NCI-H2171 (cell line): Measurements from ENCODE around the gene CAMKK2.
"Not testable (repeated sequence)": the region's sequence is repeated elsewhere in the genome, so short reads cannot be mapped to it uniquely, and the experiment has no call there.

Experiments used
- DNase-seq: peaks from one replicate; lab custom pipeline; 2025; lab: John Stamatoyannopoulos, UW

The CAMKK2 gene

DNA sequence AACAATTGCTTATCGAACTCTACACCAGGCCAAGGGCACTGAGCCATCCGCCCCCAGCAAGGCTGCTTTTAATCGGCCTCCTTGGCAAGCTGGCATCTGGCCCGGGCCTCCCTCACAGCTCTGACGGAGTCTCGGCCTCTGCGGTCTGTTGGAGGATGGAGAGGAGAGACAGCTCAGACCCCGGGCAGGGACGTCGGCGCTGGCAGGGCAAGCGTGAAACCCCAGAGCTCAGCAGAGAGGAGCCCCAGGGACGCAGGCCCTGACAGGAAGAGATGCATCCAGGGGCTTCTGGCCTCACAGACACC, 17.5 kb downstream of the CAMKK2 start:
- DNase-seq: no peak

DNA sequence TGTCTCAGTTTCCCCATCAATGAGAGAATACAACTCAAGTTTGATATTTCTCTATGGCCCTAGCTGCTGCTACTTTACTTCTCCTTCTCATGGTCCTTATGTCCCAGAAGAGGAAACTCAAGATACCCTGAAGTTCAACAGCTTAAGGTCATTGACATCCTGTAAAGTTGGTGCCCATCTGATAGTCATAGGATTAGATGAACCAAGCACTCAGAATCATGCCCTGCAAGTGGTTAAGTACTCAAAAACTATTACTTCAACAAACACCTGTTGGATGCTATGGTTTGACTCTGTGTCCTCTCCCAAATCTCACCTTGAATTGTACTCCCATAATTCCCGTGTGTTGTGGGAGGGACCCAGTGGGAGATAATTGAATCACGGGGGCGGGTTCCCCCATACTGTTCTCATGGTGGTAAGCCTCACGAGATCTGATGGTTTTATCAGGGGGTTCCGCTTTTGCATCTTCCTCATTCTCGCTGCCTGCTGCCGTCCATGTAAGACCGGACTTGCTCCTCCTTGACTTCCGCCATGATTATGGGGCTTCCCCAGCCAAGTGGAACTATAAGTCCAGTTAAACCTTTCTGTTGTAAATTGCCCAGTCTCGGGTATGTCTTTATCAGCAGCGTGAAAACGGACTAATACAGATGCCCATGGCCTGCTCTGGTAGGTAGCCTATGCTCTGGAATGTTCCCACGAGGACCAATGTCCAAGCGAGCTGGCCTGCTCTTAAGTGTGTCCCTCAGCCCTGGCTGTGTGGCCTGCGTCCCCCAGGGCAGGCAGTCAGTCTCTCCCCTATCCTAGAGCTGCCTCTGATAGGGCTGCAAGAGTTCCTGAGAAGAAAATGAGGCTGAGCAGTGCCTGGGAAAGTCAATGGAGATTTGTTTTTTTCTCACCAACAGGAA, 18.1 kb downstream of the CAMKK2 start:
- DNase-seq: no peak

DNA sequence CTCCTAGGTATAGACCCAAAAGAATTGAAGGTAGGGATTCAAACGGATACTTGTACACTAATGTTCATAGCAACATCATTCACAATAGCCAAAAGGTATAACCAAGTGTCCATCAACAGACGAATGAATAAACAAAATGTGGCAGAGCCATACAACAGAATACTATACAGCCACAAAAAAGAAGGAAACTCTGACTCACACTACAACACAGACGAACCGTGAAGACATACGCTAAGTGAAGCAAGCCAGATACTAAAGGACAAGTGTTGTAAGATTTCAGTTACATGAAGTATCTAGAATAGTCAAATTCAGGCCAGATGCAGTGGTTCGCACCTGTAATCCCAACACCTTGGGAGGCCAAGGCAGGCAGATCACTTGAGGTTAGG, 19.1 kb downstream of the CAMKK2 start:
- no peak for DNase-seq

DNA sequence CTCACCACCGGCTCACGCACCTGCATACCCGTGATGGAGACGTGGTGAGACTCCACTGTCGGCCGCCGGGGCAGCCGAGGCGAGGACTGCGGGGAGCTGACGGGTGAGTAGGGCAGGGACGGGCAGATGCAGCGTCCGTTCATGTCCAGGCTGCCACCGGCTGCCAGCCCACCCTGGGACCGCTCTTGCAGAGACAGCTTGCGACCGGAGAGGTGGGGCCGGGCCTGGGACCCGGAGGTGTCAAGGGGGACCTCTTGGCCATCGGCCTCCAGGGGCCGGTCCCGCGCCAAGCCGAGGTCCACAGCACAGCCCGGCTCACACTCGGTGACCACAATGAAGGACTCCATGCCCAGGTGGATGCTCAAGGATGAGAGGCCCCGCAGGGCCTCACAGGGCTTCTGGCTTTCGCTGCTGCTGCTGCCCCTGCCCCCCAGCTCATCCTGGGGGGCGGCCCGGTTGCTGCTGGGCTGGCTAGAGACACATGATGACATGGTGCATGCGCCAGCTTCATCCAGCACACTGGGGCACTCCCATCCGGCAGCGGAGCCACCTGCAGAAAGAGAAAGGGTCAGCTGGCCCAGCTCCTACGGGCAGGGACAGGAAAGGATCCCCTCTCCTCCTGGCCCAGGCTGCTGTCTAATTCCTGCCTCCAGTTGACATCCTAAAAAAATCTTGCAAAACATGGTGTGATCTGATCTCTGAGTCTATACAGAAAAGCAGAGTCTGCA, 22.3 kb downstream of the CAMKK2 start:
- DNase-seq: no peak

DNA sequence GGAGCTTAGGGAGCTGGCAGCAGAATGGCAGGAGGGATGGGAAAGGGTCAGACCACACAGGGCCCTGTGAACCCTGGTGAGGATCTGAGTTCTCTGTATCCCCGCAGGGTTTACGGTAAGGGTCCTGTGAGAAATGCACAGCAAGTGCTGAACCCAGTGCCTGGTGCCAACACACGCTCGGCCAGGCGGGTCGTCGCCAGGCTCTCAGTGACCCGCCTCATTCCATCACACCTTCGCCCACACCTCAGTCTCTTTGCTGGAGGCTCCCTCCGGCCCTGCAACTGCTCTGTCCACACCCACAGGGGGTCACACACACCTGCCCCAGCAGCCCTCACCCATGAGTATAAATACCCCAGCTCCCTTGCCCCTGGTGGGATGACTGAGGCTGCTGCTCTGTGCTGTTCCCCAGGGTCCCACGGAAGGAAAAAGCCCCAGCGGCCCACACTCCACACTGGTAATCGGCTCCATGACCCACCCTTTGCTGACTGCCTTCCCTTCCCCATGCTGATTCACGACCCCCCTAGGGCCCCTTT, 23.1 kb downstream of the CAMKK2 start:
- DNase-seq: no peak

DNA sequence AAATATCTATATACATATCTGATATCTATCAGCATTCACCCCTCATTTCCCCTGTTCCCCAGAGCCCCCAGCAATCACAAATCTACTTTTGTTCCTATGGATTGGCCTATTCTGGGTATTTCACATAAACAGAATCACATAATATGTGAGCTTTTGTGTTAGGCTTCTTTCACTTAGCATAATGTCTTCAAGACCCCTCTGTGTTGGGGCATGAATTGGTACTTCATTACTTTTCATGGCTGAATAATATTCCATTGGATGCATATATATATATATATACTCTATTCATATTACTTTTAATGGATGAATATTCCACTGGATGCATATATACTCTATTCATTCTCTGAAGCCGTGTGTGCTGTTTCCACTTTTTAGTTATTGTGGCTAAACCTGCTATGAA, 28.7 kb downstream of the CAMKK2 start:
- no peak for DNase-seq

DNA sequence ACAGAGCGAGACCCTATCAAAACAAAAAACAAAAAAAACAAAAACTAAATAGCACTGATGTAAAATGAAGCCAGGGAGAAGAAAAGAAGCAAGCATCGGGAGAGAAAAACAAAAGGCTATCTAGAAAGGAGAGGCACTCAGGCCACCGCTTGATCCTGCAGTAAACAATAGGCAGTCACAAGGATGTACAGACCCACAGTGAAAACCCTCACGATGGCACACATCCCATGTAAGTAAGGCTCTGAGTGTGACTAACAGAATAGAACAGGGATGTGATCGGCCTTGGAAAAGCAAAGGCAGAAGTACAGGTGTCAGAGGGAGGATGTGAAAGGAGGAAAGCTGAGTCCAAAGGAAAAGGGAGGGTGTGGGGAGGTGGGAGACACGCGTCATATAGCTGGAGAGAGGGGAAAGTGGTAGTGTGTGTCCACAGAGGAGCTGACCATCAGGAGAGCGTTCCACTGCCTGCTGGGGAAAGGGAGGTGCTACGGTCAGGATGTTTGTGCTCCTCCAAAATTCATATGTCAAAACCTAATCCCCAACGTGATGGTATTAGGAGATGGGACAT, 31.5 kb downstream of the CAMKK2 start:
- DNase-seq: no peak

DNA sequence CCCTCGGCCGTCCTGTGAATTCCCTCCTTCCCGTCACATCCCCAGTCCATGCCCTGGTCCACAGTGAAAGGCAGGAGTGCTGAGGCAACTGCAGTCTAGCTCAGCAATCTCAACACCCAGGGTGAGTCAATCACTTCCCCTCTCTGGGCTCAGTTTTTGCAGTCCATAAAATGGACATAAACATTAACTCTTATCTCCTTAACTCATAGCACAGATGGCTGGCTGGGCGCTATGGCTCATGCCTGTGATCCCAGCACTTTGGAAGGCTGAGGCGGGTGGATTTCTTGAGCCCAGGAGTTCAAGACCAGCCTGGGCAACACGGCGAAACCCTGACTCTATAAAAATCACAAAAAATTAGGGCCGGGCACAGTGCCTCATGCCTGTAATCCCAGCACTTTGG, 32.4 kb downstream of the CAMKK2 start:
- DNase-seq: no peak

DNA sequence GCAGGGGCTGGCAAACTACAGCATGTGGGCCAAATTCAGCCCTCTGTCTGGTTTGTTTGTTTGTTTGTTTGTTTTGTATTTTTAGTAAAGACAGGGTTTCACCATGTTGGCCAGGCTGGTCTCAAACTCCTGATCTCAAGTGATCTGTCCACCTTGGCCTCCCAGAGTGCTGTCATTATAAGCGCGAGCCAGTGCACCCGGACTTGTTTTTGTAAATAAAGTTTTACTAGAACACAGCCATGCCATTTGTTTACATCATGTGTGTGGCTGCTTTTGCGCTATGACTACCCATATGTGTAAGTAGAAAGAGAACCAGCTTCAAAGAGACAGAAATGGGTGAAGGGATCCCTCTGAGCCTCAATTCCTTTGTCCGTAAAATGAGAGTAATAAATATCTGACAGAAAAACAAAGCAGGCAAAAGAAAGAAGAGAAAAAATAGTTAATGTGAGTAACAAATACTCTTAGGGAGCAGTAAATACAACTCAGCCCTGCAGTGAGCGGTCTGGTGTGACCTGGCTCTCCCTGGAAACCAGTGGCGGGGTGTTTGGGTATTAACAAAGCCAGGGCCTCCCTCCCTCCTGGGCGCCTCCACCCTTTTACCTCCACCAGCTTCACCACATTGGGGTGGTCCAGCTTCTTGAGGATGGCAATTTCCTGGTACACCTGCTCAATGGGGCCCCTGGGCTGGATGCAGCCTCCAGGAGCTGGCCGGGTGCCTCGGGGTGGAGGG, 33.1 kb downstream of the CAMKK2 start:
- DNase-seq: no peak

DNA sequence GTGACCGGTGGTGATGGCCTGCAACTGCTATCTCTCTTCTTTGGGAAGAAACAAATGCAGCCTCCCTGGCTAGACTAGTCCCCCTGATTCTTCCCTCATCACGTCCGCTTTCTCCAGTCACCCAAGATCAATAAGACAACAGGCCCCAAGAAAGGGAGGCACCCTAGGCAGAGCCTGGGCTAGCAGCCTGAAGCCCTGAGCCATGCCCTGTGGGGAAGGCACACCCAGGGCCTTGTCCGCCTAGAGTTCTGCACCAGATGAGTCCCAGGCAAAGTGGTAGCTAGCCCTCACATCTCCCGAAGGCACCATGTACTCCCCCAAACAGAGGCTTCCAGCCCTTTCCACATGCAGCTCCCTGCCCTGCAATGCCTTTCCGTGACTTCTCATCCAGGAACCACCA, 35.1 kb downstream of the CAMKK2 start:
- DNase-seq: no peak

DNA sequence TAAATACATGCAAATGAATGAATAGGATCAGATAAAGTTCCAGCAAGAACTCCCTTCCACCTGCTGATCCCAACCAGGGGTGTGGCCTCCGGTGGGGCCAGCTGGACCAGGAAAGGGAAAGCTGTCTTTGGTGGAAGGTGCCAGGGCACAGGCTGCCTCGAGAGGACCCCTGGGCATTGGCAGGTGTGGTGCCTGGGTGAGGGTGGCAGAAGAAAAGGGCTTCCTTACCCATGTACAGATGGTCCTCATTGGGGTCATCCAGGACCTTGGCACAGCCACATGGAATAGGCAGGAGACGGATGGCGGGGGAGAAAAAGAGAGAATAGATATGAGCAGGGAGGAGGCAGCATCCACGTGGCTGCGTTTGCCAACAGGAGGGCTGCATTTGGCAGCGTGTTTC, 36.4 kb downstream of the CAMKK2 start:
- no peak for DNase-seq

DNA sequence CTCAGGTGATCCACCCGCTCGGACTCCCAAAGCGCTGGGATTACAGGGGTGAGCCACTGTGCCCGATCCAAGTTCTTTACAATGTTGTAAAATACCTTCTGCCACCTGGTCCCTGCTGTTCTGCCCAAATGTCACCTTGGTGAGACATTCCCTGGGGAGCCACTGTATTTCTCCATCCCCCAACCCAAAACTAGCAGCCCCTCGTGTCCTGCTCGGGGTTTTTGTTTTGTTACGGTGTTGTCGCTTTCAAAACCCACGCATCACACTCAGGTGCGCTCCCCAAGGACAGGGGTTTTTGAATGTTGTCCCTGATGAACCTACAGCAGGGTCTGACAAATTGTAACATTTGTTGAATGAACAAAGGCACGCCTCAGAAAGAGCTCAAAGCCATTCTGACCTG, 37.4 kb downstream of the CAMKK2 start:
- no peak for DNase-seq

DNA sequence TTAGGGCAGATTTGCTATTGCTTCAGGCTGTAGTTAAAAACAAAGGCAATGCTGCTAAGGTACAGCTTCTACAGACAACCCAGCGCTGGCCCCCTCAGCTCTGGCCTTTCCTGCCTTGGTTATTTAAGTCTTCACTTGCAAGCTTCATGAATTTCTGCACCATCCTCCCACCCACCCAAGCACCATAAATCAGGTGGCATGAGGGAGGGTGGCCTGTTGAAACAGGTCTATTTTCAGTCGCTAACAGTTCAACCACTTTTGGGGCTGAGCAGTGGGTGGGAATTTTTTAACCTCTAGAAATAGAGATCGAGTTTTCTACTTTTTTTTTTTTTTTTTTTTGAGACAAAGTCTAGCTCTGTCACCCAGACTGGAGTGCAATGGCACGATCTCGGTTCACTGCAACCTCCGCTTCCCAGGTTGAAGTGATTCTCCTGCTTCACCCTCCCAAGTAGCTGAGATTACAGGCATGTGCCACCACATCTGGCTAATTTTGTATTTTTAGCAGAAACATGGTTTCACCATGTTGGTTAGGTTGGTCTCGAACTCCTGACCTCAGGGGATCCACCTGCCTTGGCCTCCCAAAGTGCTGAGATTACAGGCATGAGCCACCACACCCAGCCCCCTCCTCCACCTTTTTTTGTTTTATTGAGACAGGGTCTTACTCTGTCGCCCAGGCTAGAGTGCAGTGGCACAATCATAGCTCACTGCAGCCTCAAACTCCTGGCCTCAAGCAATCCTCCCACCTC, 38.6 kb downstream of the CAMKK2 start:
- not testable (repeated sequence) for DNase-seq

DNA sequence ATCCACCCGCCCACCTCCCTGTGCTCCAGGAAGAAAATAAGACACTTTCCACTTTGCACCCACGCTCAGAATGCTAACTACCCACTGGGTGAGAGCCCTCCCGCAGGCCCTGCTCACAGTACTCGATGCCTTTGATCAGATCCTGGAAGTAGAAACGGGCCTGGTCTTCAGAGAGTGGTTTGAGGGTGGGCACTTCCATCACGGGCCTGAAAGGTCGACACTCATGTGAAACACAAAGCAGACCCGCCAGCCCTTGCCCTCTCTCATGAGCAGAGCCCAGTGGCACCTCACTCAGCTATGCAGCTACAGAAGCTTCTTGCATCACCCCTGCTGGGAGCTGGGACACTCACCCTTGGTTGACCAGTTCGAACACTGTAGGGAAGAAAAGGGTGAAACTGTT, 41.1 kb downstream of the CAMKK2 start:
- DNase-seq: no peak

DNA sequence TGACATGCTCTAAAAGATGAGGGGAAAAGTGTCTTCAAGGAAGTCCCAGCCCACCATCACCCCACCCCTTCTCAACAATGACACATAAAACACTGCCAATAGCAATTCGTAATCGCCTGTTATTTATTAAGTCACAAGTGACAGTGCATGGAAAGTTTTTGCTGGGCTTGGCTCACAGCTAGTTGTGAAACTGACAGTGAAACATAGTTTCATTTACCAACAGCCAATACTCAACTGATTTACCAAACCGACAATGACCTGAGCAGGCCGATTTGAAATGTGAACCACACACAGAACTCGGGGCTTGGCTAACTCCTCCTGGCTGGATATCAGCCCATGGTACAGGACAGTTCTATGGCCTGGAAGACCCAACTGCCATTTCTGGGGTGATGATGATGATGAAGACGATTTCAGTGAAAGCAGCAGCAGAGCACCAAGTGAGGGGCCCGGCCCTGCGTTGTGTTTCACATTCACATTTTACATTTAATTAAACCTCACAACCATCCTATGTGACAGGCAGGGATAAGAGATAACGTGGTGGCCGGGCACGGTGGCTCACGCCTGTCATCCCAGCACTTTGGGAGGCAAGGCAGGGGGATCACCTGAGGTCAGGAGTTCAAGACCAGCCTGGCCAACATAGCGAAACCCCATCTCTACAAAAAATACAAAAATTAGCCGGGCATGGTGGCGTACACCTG, 42.7 kb downstream of the CAMKK2 start:
- DNase-seq: no peak

DNA sequence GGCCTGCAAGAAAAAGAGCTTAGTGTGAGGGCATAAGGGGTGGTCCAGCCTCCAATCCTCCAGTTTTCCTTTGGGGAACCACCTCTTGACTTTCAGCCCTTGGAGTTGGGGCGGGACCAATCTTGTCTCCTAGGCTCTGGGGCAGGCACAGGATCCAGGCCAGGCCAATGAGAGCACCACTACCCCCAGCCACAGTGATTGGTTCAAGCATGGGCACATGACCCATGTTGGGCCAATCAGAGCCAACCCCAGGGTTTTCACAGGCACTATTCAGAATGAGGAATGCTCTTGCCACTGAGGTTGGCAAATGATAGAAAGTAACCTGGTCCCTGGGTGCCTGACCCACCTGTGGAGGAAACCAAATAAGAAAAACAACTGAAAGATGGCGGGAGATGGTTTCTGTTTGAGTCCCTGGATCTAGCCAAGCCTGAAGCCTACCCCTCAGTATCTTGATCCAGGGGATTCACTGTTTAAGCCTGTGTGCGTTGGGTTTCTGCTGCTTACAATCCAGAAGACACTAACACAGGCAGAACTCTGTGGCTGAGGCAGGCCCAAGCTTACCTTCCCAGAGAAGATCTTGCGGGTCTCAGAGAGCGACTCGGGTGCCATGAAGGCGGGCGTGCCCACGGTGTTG, 43.7 kb downstream of the CAMKK2 start:
- DNase-seq: no peak

DNA sequence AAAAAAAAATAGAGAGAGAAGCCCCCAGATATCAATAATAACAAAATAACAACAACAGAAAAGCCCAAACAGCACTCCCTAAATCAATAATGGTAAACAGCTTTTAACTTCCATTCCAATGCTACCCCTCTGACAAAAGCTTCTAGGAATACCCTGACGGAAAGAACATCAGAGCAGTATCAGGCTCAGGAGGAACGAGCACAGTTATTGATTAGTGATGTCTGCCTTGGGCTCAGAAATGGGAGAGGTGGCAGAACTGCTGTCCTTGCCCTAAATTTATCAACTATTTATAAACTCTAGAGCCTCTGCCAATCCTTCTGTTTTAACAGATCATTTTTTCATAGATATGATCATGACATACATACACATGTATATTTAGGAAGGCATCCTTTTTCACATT, 44.7 kb downstream of the CAMKK2 start:
- DNase-seq: no peak

DNA sequence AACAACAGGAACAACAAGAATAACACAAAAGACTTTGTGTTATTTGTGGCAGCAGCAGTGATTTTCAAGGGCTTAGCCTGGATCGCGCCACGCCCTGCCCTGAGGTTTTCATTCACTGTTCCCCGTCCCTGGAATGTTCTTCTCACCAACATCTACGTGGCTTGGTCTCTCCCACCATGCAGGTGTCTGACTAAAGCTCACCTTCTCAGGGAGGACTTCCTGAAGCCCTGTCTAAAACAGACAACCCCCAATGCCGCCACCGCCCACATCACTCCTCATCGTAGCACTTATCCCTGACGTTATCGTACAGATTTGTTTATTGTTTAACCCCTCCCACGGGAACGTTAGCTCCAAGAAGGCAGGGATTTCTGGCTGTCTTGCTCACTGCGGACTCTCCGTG, 46.1 kb downstream of the CAMKK2 start:
- no peak for DNase-seq

DNA sequence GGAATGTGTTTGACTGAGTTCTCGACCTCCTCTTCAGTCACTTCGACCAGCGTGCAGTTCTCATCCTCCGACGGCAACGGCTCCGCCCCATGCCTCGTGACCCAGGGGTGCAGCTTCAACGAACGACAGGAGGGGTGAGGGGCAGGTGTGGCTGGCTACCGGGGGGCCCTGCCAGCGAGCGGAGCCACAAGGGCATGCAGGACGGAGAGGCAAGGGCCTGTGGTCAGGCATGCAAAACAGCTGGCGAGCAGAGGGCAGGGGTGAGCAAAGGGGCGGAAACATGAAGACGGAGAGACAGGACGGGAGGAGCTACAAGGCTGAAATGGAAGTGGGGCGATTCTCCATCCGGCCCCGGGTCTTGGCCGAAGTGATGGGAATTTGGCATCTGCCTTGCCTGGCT, 47.9 kb downstream of the CAMKK2 start:
- no peak for DNase-seq

DNA sequence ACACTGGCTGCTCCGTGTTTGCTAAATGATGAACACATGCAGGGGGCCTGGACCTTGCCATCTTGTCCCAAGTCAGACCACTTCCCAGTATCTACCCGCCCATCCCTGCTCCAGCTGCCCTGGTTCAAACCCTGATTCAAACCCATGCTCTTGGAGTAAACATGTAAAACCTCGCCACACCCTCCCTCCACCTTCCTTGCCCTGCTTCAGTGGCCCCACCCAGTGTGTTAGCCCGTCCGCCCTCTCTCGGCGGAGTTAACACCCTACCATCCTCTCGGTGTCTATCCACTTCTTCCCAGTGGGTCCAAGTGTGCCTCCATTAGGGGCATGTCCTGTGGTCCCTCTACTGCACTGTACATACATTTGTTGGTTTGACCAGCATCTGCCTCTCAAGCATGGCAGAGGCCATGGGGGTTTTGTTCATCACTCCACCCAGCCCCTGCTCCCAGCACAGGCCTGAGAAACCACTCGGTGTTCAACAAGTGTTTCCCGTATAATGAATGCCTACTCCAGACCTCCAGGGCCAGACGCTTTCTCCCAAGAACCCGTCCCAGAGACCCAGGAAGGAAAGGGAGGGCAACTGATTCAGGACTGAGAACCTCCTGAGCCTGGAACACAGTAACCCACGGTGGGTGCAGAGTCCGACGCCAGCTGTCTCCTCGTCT, 49.5 kb downstream of the CAMKK2 start:
- no peak for DNase-seq
